Uterus (tissue), 4 donors: Measurements from ENCODE around the gene MYBPC2. TPM values are rescaled to one million over a fixed set of nuclear protein-coding genes. Genes with fewer than 3 reads are reported as not detected.
A peak's percentile ranks its signal among the peaks of the same experiment; 100 is the strongest.

Source experiments
- DNase-seq, 2 donors: peaks; one replicate each; pipeline ENCODE4 v3.0.0-alpha.2; 2019 to 2020
- H3K27ac ChIP-seq, 2 donors: fragments of 200-600 bp; sonication (generic); 1 replicate in 1 of 2; 2 replicates in 1 of 2; pipeline ENCODE4 v1.5.1; 2016 to 2018
- H3K27me3 ChIP-seq, 2 donors: fragments of 200-600 bp; sonication (generic); one replicate each; pipeline ENCODE4 v1.5.1; 2018 to 2019; ENCODE audit warnings: control low read depth in 1 of 2
- H3K36me3 ChIP-seq, 2 donors: fragments of 200-600 bp; sonication (generic); one replicate each; pipeline ENCODE4 v1.5.1; 2019; ENCODE audit warnings: control low read depth in 1 of 2
- H3K4me1 ChIP-seq, 2 donors: fragments of 200-600 bp; sonication (generic); one replicate each; pipeline ENCODE4 v1.5.1; 2018 to 2019; ENCODE audit warnings: control low read depth in 1 of 2
- H3K4me3 ChIP-seq, 2 donors: fragments of 200-600 bp; sonication (generic); 1 replicate in 1 of 2; 2 replicates in 1 of 2; pipeline ENCODE4 v1.5.1; 2018 to 2019; ENCODE audit warnings: mild to moderate bottlenecking in 1 of 2
- H3K9me3 ChIP-seq, 2 donors: fragments of 200-600 bp; sonication (generic); one replicate each; pipeline ENCODE4 v1.5.1; 2019; ENCODE audit warnings: control low read depth in 1 of 2
- CTCF ChIP-seq, 4 experiments: fragments of 200-600 bp in 2 of 4; fragments of 450-650 bp in 2 of 4; sonication (generic) in 2 of 4; IDR thresholded peaks; one replicate each; pipeline ENCODE4 v1.5.1; 2016 to 2019; ENCODE audit warnings: antibody characterized with exemption in 4 of 4, mild to moderate bottlenecking in 2 of 4, moderate library complexity in 1 of 4
- POLR2A ChIP-seq, 2 donors: fragments of 450-650 bp; IDR thresholded peaks; one replicate each; pipeline ENCODE4 v1.6.1; 2016; ENCODE audit warnings: antibody characterized with exemption in 2 of 2, mild to moderate bottlenecking in 1 of 2, moderate library complexity in 1 of 2
- intact Hi-C: fragments of 100-400 bp; cut with DNase I; formaldehyde crosslinking; loops from one replicate; pipeline ENCODE4 v1.15.1; 2023; ENCODE audit warnings: low total_unique reads
- total RNA-seq, 4 donors: library from RNA; depleted of rRNA in 3 of 4; stranded (reverse); fragments of >200 nt in 3 of 4; gene quantifications; one replicate each; pipeline versions ENCODE4 v1.1.0 to v1.2.4, GENCODE V29; 2014 to 2023
- donor health status: DM: yes; HTN: yes; CAD: no.

The MYBPC2 gene
- total RNA-seq, 4 donors from 2014 or later, result 0.24 to 0.28 TPM; not detected in 2

- no peaks in the 10 kb centered on the region for H3K4me1 ChIP-seq
- intact Hi-C loops, result no loop called here
- no peak for TF ChIP-seq CTCF (IDR thresholded peaks at IDR 0.05)
- no peak for TF ChIP-seq POLR2A (IDR thresholded peaks at IDR 0.05)
- no peak for DNase-seq
- no peak overlapping the region for H3K27ac ChIP-seq
- peaks cover 0 to 5% of the 10 kb centered on the region in 2 donors for H3K27me3 ChIP-seq
- H3K9me3 ChIP-seq, result no peaks in the 10 kb centered on the region
- no peaks in the 10 kb centered on the region for H3K36me3 ChIP-seq
- H3K4me3 ChIP-seq, result no peak overlapping the region
Observed at GRCh38 chr19:50459638-50460037, 26.9 kb downstream of the MYBPC2 start.

- no peaks in the 10 kb centered on the region for H3K9me3 ChIP-seq
- H3K27me3 ChIP-seq, result peaks cover 0 to 5% of the 10 kb centered on the region in 2 donors
- no peak overlapping the region for H3K27ac ChIP-seq
- no peaks in the 10 kb centered on the region for H3K4me1 ChIP-seq
- TF ChIP-seq CTCF (IDR thresholded peaks at IDR 0.05) (no peak), POLR2A (IDR thresholded peaks at IDR 0.05) (no peak)
- H3K36me3 ChIP-seq, result no peaks in the 10 kb centered on the region
- no peak overlapping the region for H3K4me3 ChIP-seq
- no peak for DNase-seq
- intact Hi-C loops, result no loop called here
Observed at GRCh38 chr19:50460161-50460765, 27.6 kb downstream of the MYBPC2 start.

- TF ChIP-seq POLR2A (IDR thresholded peaks at IDR 0.05) (no peak), CTCF (IDR thresholded peaks at IDR 0.05) (peak; percentile 55 to 65 (median 60))
- intact Hi-C loops, result no loop called here
Observed at GRCh38 chr19:50461066-50461875, 28.6 kb downstream of the MYBPC2 start.

GRCh38 chr19:50462970-50463369 lies 30.3 kb downstream of the MYBPC2 start:
- no peak for TF ChIP-seq POLR2A (IDR thresholded peaks at IDR 0.05)
- no peak for TF ChIP-seq CTCF (IDR thresholded peaks at IDR 0.05)
- intact Hi-C loops, result no loop called here
- Histone ChIP-seq H3K27me3 (peaks cover 0 to 3% of the 10 kb centered on the region in 2 donors), H3K9me3 (no peaks in the 10 kb centered on the region), H3K36me3 (no peaks in the 10 kb centered on the region), H3K4me3 (no peak overlapping the region), H3K27ac (no peak overlapping the region), H3K4me1 (no peaks in the 10 kb centered on the region)
- DNase-seq, result no peak

More at GRCh38 chr19:50461066-50461875, 28.6 kb downstream of the MYBPC2 start:
- DNase-seq, result peak in 1 of 2 donors; percentile 28
- no peaks in the 10 kb centered on the region for H3K4me1 ChIP-seq
- no peaks in the 10 kb centered on the region for H3K9me3 ChIP-seq
- peaks cover 0 to 5% of the 10 kb centered on the region in 2 donors for H3K27me3 ChIP-seq
- H3K27ac ChIP-seq, result no peak overlapping the region
- H3K36me3 ChIP-seq, result no peaks in the 10 kb centered on the region
- H3K4me3 ChIP-seq, result no peak overlapping the region

GRCh38 chr19:50464348-50464747 lies 31.7 kb downstream of the MYBPC2 start:
- H3K4me3 ChIP-seq, result no peak overlapping the region
- H3K9me3 ChIP-seq, result no peaks in the 10 kb centered on the region
- no peaks in the 10 kb centered on the region for H3K27me3 ChIP-seq
- intact Hi-C loops, result no loop called here
- H3K4me1 ChIP-seq, result no peaks in the 10 kb centered on the region
- no peak for TF ChIP-seq CTCF (IDR thresholded peaks at IDR 0.05)
- TF ChIP-seq POLR2A (IDR thresholded peaks at IDR 0.05), result no peak
- DNase-seq, result no peak
- no peaks in the 10 kb centered on the region for H3K36me3 ChIP-seq
- H3K27ac ChIP-seq, result no peak overlapping the region
